ENCODE results near the gene TMED9. TPM values are rescaled to one million over a fixed set of nuclear protein-coding genes. Genes with fewer than 3 reads are reported as not detected.

The TMED9 gene
- 174 and 175 TPM in 2 replicates for total RNA-seq

DNA sequence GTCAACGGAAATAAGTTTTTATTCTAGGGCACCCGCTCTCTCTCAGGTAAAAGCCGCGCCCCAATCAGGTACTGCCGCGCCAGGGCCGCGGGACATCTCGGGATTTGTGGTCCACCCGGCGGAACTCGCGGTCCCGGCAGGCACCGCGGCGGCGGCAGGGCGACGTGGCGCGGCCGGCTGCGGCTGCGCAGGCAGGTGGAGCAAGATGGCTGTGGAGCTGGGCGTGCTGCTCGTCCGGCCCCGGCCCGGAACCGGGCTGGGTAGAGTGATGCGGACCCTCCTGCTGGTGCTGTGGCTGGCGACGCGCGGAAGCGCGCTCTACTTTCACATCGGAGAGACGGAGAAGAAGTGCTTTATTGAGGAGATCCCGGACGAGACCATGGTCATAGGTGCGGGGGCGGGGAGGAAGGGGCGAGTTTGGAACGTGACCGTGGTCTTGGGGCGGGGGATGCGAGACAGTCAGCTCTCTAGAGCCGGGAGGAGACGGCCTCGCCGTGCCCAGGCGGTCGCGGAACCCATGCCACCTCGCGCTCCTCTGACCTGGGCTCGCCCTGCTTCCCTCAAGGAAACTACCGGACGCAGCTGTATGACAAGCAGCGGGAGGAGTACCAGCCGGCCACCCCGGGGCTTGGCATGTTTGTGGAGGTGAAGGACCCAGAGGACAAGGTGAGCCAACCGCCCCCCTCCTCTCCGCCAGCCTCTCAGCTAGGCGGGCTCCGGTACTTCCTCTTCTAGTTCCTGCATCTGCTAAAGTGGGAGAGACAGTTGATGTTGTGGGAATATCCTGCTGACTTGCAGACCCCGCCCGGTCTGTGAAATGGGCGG is at the start of gene TMED9:
TMED9 (plus strand) TSS at position 194 of the 825 bp plus-strand sequence; CDS start at position 206, 12 bp downstream.
- H3K4me3 Mint-ChIP-seq, result peak within 1 kb of the TSS; percentile 99
- peaks cover 26% of the 10 kb centered on the region for H3K36me3 Mint-ChIP-seq (ENCODE audit: low read depth)
- H3K4me1 Mint-ChIP-seq (ENCODE audit: low read depth), result peaks cover 29% of the 10 kb centered on the region
- H3K27me3 Mint-ChIP-seq (ENCODE audit: insufficient read depth), result peaks cover 20% of the 10 kb centered on the region
- peak within 1 kb of the TSS; percentile 100 for H3K27ac Mint-ChIP-seq
- intact Hi-C loops (cut with micrococcal nuclease), result loop anchor here (1.0 to 10.0 kb wide), 12 partner anchors 8 to 1433 kb away; partner anchors contain the start of genes B4GALT7, DDX41, FAM193B and GRK6
- H3K9me3 Mint-ChIP-seq, result no peaks in the 10 kb centered on the region
- peak; percentile 90 for DNase-seq (ENCODE audit: low spot score)

DNA sequence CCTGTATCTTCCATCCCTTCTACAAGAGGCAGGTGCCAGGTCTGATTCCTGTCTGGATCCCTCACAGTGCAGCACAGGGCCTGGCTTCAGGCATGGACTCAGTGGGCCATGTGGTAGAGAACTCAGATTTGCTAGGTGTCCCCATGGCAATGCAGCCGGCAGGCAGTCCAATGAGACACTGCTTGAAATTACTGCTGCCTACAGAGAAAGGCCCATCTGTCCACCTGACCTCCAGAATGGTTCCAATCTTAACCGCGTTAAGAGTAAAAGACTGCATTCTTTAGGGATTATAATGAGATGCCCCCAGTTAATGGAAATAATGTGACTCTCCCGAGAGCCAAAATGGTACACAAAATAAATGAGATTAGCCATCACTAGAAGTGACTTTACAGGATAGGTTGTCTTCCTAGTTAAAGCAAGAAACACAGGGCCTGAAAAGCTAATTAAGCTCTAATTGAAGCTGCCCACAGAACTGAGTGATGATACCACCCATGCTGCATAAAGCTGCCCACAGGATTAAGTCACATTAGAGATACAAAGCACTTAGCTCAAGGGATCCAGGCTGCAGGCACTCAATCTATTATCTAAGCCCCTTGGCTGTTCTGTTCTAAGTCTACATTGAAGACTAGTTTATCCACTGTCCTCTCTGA is 49.1 kb upstream of the TMED9 start:
- H3K27ac Mint-ChIP-seq, result no peak overlapping the region
- intact Hi-C loops (cut with micrococcal nuclease), result no loop called here
- peaks cover 17% of the 10 kb centered on the region for H3K36me3 Mint-ChIP-seq (ENCODE audit: low read depth)

DNA sequence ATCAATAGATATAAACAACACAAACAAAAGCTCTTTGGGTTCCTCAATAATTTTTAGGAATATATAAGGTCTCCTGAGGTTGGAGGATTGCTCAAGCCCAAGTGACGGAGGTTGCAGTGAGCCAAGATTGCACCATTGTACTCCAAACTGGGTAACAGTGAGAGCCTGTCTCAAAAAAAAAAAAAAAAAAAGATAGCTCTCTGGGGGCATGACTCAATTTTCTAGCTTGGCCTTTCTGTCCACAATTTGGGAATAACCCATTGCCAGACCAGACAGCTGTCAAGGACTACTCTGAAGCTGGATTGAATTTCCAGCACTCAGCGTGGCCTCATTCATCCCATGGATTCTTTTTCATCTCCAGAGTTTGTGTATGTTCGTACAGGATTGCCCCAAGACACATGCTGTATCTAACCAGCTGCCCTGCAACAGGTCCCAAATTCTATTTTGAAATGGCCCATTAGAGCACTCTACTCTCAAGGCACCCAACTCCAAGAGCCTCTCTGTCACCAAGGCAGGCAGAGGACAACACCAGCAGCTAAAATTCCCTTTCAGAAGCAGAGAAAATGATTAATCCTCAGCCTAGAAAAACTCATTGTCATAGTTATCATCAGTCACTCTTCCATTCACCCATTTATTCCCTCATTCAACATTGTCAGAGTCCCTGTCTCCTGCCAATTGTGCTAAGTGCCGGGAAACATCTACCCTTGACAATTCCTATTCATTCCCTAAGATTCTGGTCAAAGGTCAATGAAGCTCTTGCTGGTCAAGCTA is 46.3 kb upstream of the TMED9 start:
- peaks cover 19% of the 10 kb centered on the region for H3K36me3 Mint-ChIP-seq (ENCODE audit: low read depth)
- DNase-seq (ENCODE audit: low spot score), result no peak
- no peak overlapping the region for H3K4me3 Mint-ChIP-seq
- intact Hi-C loops (cut with micrococcal nuclease), result no loop called here
- H3K27ac Mint-ChIP-seq, result no peak overlapping the region
- H3K4me1 Mint-ChIP-seq (ENCODE audit: low read depth), result peaks cover 17% of the 10 kb centered on the region
- no peaks in the 10 kb centered on the region for H3K27me3 Mint-ChIP-seq (ENCODE audit: insufficient read depth)
- no peaks in the 10 kb centered on the region for H3K9me3 Mint-ChIP-seq

More for the DNA sequence above, 49.1 kb upstream of the TMED9 start:
- H3K9me3 Mint-ChIP-seq, result no peaks in the 10 kb centered on the region
- no peaks in the 10 kb centered on the region for H3K27me3 Mint-ChIP-seq (ENCODE audit: insufficient read depth)
- H3K4me1 Mint-ChIP-seq (ENCODE audit: low read depth), result peaks cover 13% of the 10 kb centered on the region
- no peak for DNase-seq (ENCODE audit: low spot score)
- no peak overlapping the region for H3K4me3 Mint-ChIP-seq

DNA sequence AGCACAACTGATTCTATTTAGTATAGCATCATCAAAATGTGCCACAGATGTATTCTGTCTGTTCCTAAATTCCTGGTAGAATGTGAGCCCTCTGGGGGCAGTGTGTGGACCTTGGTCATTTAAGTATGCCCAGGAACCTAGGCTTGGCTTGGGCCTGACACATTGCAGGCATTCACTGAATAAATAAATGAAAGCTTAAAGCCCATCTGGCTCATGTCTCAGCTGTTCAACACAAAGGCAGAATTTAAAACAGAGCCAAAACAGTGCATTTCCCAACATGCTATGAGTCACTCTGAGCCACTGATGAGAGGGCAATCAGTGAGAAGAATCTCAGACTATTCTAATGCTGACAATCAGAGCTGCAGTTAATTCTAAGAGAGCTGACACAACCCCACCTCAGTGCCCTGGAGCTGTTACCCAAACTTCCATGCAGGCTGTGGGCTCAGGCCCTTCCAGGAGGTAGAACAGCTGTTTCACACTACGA is 45.7 kb upstream of the TMED9 start:
- Mint-ChIP-seq H3K27ac (no peak overlapping the region), H3K4me3 (no peak overlapping the region), H3K27me3 (ENCODE audit: insufficient read depth) (no peaks in the 10 kb centered on the region), H3K4me1 (ENCODE audit: low read depth) (peaks cover 17% of the 10 kb centered on the region), H3K36me3 (ENCODE audit: low read depth) (peaks cover 21% of the 10 kb centered on the region), H3K9me3 (no peaks in the 10 kb centered on the region)
- intact Hi-C loops (cut with micrococcal nuclease), result no loop called here
- DNase-seq (ENCODE audit: low spot score), result no peak

DNA sequence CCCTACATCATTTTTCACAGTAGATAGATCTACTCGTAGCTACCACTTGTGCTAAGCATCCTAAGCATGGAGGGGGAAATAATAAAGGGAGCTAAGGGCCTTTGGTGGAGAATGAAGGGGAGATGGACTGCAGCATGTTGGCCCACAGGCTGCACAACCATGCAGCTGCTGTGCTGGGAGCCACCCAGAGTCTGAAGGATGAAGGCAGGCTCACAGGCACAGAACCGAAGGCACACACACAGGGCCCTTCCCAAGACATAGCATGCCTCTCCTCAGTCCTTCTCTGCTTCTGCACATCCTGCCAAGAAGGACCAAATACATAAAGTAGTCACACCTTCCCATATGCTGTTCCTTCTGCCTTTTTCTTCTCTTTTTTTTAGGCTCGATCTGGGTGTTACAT is 44.3 kb upstream of the TMED9 start:
- peaks cover 26% of the 10 kb centered on the region for H3K4me1 Mint-ChIP-seq (ENCODE audit: low read depth)
- H3K9me3 Mint-ChIP-seq, result no peaks in the 10 kb centered on the region
- H3K36me3 Mint-ChIP-seq (ENCODE audit: low read depth), result peaks cover 23% of the 10 kb centered on the region
- H3K27me3 Mint-ChIP-seq (ENCODE audit: insufficient read depth), result no peaks in the 10 kb centered on the region
- intact Hi-C loops (cut with micrococcal nuclease), result no loop called here
- DNase-seq (ENCODE audit: low spot score), result no peak
- no peak overlapping the region for H3K4me3 Mint-ChIP-seq
- H3K27ac Mint-ChIP-seq, result no peak overlapping the region

DNA sequence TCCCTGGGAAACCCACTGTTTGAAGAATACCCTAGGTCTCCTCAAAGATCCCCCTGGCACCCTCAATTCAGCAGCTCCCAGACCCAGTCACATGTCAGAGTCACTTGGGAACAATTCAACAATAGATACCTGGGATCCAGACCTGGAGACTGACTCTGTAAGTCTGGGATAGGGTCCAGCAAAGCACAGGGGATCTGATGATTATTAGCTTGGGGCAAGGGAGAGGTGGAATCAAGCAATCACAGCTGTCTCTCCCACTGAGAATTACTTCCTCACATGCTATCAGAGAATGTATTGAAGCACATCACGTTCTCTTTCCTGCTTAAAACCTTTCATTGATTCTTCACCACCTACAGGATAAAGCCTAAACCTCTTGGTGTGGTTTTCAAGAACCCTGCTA is 43.5 kb upstream of the TMED9 start:
- Mint-ChIP-seq H3K27me3 (ENCODE audit: insufficient read depth) (no peaks in the 10 kb centered on the region), H3K27ac (no peak overlapping the region), H3K4me1 (ENCODE audit: low read depth) (peaks cover 29% of the 10 kb centered on the region), H3K9me3 (no peaks in the 10 kb centered on the region), H3K36me3 (ENCODE audit: low read depth) (peaks cover 22% of the 10 kb centered on the region), H3K4me3 (no peak overlapping the region)
- no peak for DNase-seq (ENCODE audit: low spot score)
- intact Hi-C loops (cut with micrococcal nuclease), result no loop called here

DNA sequence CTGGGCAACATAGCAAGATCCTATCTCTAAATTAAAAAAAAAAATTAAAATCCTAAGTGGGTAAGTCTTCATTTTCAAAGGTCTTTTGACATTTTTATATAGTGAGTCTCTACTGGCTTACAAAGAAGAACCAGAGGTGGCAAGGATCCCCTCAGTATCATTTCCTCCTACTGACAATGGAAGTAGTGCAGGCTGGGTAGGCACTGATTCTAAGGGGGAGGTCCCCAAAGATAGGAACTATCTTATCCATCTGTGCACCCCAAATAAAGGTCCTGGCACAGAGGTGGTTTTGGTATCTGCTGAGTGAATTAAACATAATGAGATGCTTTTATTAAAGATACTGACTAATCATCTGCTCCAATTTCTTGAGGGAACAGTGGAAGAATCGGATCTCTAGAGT is 41.9 kb upstream of the TMED9 start:
- no peaks in the 10 kb centered on the region for H3K27me3 Mint-ChIP-seq (ENCODE audit: insufficient read depth)
- intact Hi-C loops (cut with micrococcal nuclease), result loop anchor here (10.0 kb wide), 1 partner anchor 1165 kb away; the partner anchor contains the start of genes HIGD2A and NOP16

DNA sequence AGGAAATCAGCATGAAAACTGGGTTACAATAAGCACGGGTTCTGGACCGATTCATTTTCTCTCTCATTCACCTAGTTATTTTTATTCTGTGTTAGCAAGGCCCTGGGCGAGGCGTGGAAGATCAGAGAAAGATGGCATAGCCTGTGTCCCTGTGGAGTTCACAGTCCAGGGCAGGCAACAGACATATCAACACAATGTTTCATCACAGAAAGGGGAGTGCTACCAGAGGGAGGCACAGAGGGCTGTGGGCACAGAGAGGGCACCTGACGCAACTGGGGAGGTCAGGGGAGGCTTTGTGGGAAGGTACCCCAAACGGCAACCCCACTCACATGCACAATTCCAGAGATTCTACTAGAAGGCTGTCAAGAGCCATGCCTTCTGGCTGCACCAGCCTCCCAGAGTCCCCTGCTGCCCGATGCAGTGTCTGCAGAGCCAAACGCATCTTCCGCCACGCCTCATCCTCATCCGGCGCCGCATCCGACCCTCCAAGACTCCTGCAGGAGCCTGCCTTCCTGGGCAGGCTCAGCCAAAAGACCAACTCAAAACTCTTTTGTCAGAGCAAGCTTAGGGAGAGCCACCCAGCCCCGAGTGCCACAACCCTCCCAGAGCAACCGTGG is 39.1 kb upstream of the TMED9 start:
- Mint-ChIP-seq H3K4me1 (ENCODE audit: low read depth) (peaks cover 41% of the 10 kb centered on the region), H3K36me3 (ENCODE audit: low read depth) (peaks cover 14% of the 10 kb centered on the region), H3K27me3 (ENCODE audit: insufficient read depth) (no peaks in the 10 kb centered on the region), H3K27ac (no peak overlapping the region), H3K9me3 (no peaks in the 10 kb centered on the region), H3K4me3 (peak overlapping the region; percentile 81)
- no peak for DNase-seq (ENCODE audit: low spot score)
- intact Hi-C loops (cut with micrococcal nuclease), result loop anchor here (10.0 kb wide), 1 partner anchor 1168 kb away; the partner anchor contains the start of genes HIGD2A and NOP16

More for the DNA sequence above, 41.9 kb upstream of the TMED9 start:
- H3K4me1 Mint-ChIP-seq (ENCODE audit: low read depth), result peaks cover 37% of the 10 kb centered on the region
- no peak overlapping the region for H3K4me3 Mint-ChIP-seq
- H3K36me3 Mint-ChIP-seq (ENCODE audit: low read depth), result peaks cover 22% of the 10 kb centered on the region
- H3K27ac Mint-ChIP-seq, result no peak overlapping the region
- DNase-seq (ENCODE audit: low spot score), result no peak
- H3K9me3 Mint-ChIP-seq, result no peaks in the 10 kb centered on the region

DNA sequence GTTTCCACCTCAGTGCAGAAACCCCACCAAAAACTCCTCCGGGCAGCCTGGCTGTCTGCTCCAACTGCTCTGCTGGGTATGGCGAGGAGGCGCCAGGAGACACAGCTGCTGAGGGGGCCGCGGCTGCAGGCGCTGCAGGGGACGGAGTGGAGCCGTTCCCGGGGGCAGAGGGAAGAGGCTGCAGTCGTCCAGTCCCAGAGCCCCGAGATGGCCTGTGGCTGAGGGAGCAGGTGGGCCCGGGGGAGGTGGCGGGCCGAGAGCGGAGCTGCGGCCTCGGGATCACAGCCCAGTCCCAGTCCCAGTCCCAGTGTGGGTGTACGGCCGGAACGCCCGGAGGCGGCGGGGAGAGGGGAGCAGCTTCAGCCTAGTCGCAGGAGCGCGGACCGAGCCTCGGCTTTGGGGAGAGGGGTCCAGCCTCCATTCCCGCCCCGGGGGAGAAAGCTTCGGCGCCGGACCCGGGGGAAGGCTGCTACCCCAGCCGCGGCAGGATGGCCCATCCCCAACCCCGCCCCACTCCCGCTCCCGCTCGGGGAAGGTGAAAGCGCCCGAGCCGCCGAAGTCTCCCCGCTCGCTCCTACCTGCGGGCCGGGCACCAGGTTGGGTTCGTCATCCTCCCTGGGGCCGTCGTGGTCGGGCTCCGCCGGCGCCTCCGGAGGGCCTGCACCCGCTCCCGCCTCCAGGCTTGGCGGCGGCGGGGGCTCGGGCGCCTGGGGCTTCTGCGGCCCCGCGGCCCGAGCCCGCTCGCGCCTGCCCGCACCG is 38.2 kb upstream of the TMED9 start:
- DNase-seq (ENCODE audit: low spot score), result peak; percentile 31
- intact Hi-C loops (cut with micrococcal nuclease), result loop anchor here (1.0 to 10.0 kb wide), 5 partner anchors 37 to 1169 kb away; partner anchors contain the start of genes B4GALT7, HIGD2A, NOP16 and PDLIM7
- Mint-ChIP-seq H3K27ac (peak overlapping the region; percentile 23), H3K4me1 (ENCODE audit: low read depth) (peaks cover 37% of the 10 kb centered on the region), H3K9me3 (no peaks in the 10 kb centered on the region), H3K4me3 (peak overlapping the region; percentile 81), H3K36me3 (ENCODE audit: low read depth) (peaks cover 13% of the 10 kb centered on the region), H3K27me3 (ENCODE audit: insufficient read depth) (no peaks in the 10 kb centered on the region)

DNA sequence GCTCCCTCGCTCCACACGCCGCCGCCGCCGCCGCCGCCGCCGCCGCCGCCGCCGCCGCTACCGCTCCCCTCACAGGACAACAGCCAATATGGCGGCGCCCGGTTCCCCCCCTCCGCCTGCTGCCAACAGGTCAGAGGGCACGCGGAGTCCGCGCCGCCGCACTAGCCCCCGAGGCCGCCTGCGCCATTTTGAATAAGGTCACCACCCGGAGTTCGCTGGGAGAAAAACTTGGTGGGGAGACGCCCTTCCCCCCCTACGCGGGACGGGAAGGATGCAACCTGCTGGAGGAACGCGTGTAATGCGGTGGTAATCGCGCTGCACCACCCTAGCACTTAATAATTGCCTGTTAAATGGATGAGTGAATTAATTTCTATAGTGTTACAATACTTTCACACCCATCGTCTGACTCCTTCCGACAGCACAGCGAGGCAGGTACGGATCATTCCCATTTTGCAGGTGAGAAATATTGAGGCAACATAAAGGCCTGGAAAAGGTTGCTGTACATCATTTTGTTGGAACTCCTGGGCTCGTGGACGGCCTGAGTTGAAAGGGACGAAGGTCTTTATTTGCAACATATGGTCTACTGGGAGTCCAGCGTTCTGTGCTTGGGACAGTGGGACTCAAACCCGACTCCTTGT is 37.4 kb upstream of the TMED9 start, which contains the start of gene FAM193B:
FAM193B (minus strand) TSS at position 90 of the 638 bp plus-strand sequence. CDS start 105 bp downstream, outside the sequence.
- H3K27ac Mint-ChIP-seq, result peak within 1 kb of the TSS; percentile 85
- peak; percentile 94 for DNase-seq (ENCODE audit: low spot score)
- peaks cover 37% of the 10 kb centered on the region for H3K4me1 Mint-ChIP-seq (ENCODE audit: low read depth)
- H3K4me3 Mint-ChIP-seq, result peak within 1 kb of the TSS; percentile 88
- intact Hi-C loops (cut with micrococcal nuclease), result loop anchor here (1.0 to 10.0 kb wide), 5 partner anchors 37 to 1170 kb away; partner anchors contain the start of genes B4GALT7, HIGD2A, NOP16 and PDLIM7
- H3K9me3 Mint-ChIP-seq, result no peaks in the 10 kb centered on the region
- peaks cover 12% of the 10 kb centered on the region for H3K36me3 Mint-ChIP-seq (ENCODE audit: low read depth)
- no peaks in the 10 kb centered on the region for H3K27me3 Mint-ChIP-seq (ENCODE audit: insufficient read depth)

DNA sequence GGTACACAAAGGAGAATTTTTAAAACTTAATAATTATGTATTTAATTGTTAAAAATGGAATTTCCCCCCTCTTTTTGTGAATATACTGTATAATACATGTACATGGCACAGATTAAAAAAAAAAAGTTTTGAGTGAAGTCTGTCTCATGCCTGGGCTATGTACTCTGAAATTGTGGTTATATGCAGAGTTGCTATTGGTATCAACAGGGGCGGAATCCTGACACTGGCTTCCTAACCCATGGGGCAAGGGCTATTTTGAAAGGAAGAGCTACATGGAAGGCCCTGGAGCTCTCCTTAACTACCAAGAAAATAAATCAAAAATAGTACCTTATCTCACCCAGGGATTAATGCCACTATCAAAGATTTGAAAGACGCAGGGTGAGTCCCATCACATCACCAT is 36.8 kb upstream of the TMED9 start:
- Mint-ChIP-seq H3K4me1 (ENCODE audit: low read depth) (peaks cover 37% of the 10 kb centered on the region), H3K9me3 (no peaks in the 10 kb centered on the region), H3K4me3 (peak overlapping the region; percentile 88), H3K27me3 (ENCODE audit: insufficient read depth) (no peaks in the 10 kb centered on the region), H3K27ac (no peak overlapping the region), H3K36me3 (ENCODE audit: low read depth) (peaks cover 9% of the 10 kb centered on the region)
- intact Hi-C loops (cut with micrococcal nuclease), result loop anchor here (2.0 to 10.0 kb wide), 2 partner anchors 46 to 1170 kb away; partner anchors contain the start of genes B4GALT7, HIGD2A and NOP16
- DNase-seq (ENCODE audit: low spot score), result no peak
